GM12878 (cell line): ENCODE data around the gene HOXD9.

ENCODE experiments used
- FOXM1 ChIP-seq: IDR thresholded peaks from 2 replicates; pipeline ENCODE4 v1.6.1; 2012; ENCODE audit warnings: low read depth, mild to moderate bottlenecking, inconsistent platforms, low read length, moderate library complexity
- HDAC2 ChIP-seq: fragments of 200-600 bp; sonication (generic); IDR thresholded peaks from 2 replicates; pipeline ENCODE4 v1.6.1; 2017
- MEF2A ChIP-seq: IDR thresholded peaks from 2 replicates; pipeline ENCODE4 v1.6.1; 2011; ENCODE audit warnings: low read depth, mild to moderate bottlenecking, low read length, moderate library complexity; ENCODE audit not compliant: insufficient read depth
- MTA3 ChIP-seq: IDR thresholded peaks from 2 replicates; pipeline ENCODE4 v1.6.1; 2012; ENCODE audit warnings: low read length, inconsistent platforms, borderline replicate concordance
- POLR2A ChIP-seq: IDR thresholded peaks from 2 replicates; pipeline ENCODE4 v1.6.1; 2011; ENCODE audit warnings: low read depth, mild to moderate bottlenecking, low read length
- SUPT20H ChIP-seq: IDR thresholded peaks from 2 replicates; pipeline ENCODE4 v1.6.1; 2011; ENCODE audit warnings: low read depth, mild to moderate bottlenecking, low read length, moderate library complexity, borderline replicate concordance; ENCODE audit not compliant: control insufficient read depth
- YY1 ChIP-seq: IDR thresholded peaks from 2 replicates; pipeline ENCODE4 v1.6.1; 2011; ENCODE audit warnings: low read depth, mild to moderate bottlenecking, low read length
- TF ChIP-seq, protein P1 (sequence below), 3 experiments: IDR thresholded peaks in 2 of 3; conservative IDR thresholded peaks in 1 of 3; 2 replicates each; pipeline ENCODE4 v1.5.1; 2011; ENCODE audit warnings: low read depth in 3 of 3, low read length in 3 of 3, mild to moderate bottlenecking in 3 of 3, control low read depth in 2 of 3, moderate library complexity in 2 of 3, inconsistent platforms in 1 of 3, mixed read lengths in 1 of 3; ENCODE audit not compliant: control insufficient read depth in 2 of 3, insufficient read depth in 1 of 3; ENCODE audit errors: extremely low read depth in 1 of 3
- TF ChIP-seq, protein P2 (sequence below): IDR thresholded peaks from 2 replicates; pipeline ENCODE4 v1.6.1; 2011; ENCODE audit warnings: low read depth, mild to moderate bottlenecking, low read length, moderate library complexity, borderline replicate concordance; ENCODE audit errors: extremely low read depth
- TF ChIP-seq, protein P3 (sequence below): fragments of 450-650 bp; IDR thresholded peaks from 2 replicates; pipeline ENCODE4 v1.6.1; 2016; ENCODE audit warnings: mild to moderate bottlenecking

DNA sequence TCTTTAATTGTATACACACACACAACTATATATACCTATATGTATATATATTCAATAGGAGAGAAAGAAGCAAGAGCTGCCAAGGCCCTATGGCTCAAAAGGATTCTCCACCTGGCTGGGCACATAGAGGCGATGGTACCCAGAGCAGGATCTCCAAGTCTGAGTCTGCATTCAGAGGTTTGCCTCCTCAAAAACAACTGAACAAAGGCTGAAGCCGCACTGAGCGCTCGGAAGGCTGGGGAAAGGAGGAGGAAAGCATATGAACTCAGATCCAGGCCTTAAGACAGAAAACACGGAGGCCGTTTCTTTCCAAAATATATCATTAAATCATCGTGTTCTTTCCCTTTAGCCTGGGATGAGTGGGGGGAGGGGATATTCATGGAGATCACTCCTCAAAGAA, 19.3 kb upstream of the HOXD9 start:
- no peak for TF ChIP-seq FOXM1
- TF ChIP-seq, protein P1, sequence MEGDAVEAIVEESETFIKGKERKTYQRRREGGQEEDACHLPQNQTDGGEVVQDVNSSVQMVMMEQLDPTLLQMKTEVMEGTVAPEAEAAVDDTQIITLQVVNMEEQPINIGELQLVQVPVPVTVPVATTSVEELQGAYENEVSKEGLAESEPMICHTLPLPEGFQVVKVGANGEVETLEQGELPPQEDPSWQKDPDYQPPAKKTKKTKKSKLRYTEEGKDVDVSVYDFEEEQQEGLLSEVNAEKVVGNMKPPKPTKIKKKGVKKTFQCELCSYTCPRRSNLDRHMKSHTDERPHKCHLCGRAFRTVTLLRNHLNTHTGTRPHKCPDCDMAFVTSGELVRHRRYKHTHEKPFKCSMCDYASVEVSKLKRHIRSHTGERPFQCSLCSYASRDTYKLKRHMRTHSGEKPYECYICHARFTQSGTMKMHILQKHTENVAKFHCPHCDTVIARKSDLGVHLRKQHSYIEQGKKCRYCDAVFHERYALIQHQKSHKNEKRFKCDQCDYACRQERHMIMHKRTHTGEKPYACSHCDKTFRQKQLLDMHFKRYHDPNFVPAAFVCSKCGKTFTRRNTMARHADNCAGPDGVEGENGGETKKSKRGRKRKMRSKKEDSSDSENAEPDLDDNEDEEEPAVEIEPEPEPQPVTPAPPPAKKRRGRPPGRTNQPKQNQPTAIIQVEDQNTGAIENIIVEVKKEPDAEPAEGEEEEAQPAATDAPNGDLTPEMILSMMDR (IDR thresholded peaks at IDR 0.05 in 2 of 3, conservative IDR thresholded peaks at IDR 0.05 in 1 of 3; ENCODE audit: control insufficient read depth in 2 of 3, extremely low read depth in 1 of 3, insufficient read depth in 1 of 3, low read depth in 3 of 3, low read length in 3 of 3) = no peak
- no peak for TF ChIP-seq MTA3
- no peak for TF ChIP-seq MEF2A
- TF ChIP-seq, protein P2, sequence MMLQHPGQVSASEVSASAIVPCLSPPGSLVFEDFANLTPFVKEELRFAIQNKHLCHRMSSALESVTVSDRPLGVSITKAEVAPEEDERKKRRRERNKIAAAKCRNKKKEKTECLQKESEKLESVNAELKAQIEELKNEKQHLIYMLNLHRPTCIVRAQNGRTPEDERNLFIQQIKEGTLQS = no peak
- TF ChIP-seq HDAC2 = no peak
- TF ChIP-seq, protein P3, sequence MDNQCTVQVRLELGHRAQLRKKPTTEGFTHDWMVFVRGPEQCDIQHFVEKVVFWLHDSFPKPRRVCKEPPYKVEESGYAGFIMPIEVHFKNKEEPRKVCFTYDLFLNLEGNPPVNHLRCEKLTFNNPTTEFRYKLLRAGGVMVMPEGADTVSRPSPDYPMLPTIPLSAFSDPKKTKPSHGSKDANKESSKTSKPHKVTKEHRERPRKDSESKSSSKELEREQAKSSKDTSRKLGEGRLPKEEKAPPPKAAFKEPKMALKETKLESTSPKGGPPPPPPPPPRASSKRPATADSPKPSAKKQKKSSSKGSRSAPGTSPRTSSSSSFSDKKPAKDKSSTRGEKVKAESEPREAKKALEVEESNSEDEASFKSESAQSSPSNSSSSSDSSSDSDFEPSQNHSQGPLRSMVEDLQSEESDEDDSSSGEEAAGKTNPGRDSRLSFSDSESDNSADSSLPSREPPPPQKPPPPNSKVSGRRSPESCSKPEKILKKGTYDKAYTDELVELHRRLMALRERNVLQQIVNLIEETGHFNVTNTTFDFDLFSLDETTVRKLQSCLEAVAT = no peak
- no peak for TF ChIP-seq POLR2A
- no peak for TF ChIP-seq SUPT20H
- TF ChIP-seq YY1 = no peak
